GM12892 (cell line): ENCODE measurements around the gene DROSHA.

Source experiments
- POLR2A ChIP-seq: IDR thresholded peaks from 2 replicates; pipeline ENCODE4 v1.6.1; 2011; ENCODE audit warnings: low read depth, low read length, control low read depth
- POLR2AphosphoS5 ChIP-seq: IDR thresholded peaks from 2 replicates; pipeline ENCODE4 v1.6.1; 2011; ENCODE audit warnings: low read depth, low read length, control low read depth
- TAF1 ChIP-seq: IDR thresholded peaks from 2 replicates; pipeline ENCODE4 v1.6.1; 2011; ENCODE audit warnings: low read depth, mild to moderate bottlenecking, control low read depth, low read length, borderline replicate concordance

GRCh38 chr5:31478901-31479300 is 53.0 kb downstream of the DROSHA start:
- TF ChIP-seq POLR2AphosphoS5: no peak
- no peak for TF ChIP-seq POLR2A
- TF ChIP-seq TAF1: no peak
